ENCODE data around the gene ZPBP2.

The ZPBP2 gene

DNA sequence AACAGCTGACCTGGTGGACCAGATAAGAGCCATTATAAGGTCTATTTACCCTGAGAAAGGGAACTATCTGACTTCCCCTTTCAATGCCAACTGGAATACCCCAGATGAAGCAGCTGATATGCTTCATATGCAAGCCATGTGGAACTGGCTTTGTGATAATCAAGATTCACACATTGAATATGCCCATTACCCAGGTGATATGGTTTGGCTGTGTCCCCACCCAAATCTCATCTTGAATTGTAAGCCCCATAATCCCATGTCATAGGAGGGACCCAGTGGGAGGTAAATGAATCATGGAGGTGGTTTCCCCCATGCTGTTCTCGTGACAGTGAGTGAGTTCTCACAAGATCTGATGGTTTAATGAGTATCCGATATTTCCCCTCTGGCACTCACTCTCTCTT lies 46.0 kb upstream of the ZPBP2 start:
- ATAC-seq: no peak
- TF ChIP-seq ZNF8 (CRISPR knock-in tag; IDR thresholded peaks at IDR 0.05): no peak
- TF ChIP-seq ESRRG (CRISPR knock-in tag; IDR thresholded peaks at IDR 0.05): no peak
- TF ChIP-seq ARNTL (CRISPR knock-in tag; IDR thresholded peaks at IDR 0.05; ENCODE audit: borderline replicate concordance, low read depth): no peak
- TF ChIP-seq, protein P1, sequence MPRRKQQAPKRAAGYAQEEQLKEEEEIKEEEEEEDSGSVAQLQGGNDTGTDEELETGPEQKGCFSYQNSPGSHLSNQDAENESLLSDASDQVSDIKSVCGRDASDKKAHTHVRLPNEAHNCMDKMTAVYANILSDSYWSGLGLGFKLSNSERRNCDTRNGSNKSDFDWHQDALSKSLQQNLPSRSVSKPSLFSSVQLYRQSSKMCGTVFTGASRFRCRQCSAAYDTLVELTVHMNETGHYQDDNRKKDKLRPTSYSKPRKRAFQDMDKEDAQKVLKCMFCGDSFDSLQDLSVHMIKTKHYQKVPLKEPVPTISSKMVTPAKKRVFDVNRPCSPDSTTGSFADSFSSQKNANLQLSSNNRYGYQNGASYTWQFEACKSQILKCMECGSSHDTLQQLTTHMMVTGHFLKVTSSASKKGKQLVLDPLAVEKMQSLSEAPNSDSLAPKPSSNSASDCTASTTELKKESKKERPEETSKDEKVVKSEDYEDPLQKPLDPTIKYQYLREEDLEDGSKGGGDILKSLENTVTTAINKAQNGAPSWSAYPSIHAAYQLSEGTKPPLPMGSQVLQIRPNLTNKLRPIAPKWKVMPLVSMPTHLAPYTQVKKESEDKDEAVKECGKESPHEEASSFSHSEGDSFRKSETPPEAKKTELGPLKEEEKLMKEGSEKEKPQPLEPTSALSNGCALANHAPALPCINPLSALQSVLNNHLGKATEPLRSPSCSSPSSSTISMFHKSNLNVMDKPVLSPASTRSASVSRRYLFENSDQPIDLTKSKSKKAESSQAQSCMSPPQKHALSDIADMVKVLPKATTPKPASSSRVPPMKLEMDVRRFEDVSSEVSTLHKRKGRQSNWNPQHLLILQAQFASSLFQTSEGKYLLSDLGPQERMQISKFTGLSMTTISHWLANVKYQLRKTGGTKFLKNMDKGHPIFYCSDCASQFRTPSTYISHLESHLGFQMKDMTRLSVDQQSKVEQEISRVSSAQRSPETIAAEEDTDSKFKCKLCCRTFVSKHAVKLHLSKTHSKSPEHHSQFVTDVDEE (CRISPR knock-in tag; IDR thresholded peaks at IDR 0.05): no peak
- no peak for TF ChIP-seq TOX (CRISPR knock-in tag; IDR thresholded peaks at IDR 0.05; ENCODE audit: borderline replicate concordance)
- TF ChIP-seq ZNF565 (CRISPR knock-in tag; conservative IDR thresholded peaks at IDR 0.05; ENCODE audit: low read depth): no peak
- no peak for TF ChIP-seq CSDC2 (CRISPR knock-in tag; IDR thresholded peaks at IDR 0.05)
- TF ChIP-seq ISL1 (CRISPR knock-in tag; IDR thresholded peaks at IDR 0.05): no peak
- TF ChIP-seq ZFP30 (CRISPR knock-in tag; IDR thresholded peaks at IDR 0.05): no peak
- TF ChIP-seq, protein P2, sequence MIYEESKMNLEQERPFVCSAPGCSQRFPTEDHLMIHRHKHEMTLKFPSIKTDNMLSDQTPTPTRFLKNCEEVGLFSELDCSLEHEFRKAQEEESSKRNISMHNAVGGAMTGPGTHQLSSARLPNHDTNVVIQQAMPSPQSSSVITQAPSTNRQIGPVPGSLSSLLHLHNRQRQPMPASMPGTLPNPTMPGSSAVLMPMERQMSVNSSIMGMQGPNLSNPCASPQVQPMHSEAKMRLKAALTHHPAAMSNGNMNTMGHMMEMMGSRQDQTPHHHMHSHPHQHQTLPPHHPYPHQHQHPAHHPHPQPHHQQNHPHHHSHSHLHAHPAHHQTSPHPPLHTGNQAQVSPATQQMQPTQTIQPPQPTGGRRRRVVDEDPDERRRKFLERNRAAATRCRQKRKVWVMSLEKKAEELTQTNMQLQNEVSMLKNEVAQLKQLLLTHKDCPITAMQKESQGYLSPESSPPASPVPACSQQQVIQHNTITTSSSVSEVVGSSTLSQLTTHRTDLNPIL (CRISPR knock-in tag; IDR thresholded peaks at IDR 0.05; ENCODE audit: low read depth): no peak
- TF ChIP-seq, protein P3, sequence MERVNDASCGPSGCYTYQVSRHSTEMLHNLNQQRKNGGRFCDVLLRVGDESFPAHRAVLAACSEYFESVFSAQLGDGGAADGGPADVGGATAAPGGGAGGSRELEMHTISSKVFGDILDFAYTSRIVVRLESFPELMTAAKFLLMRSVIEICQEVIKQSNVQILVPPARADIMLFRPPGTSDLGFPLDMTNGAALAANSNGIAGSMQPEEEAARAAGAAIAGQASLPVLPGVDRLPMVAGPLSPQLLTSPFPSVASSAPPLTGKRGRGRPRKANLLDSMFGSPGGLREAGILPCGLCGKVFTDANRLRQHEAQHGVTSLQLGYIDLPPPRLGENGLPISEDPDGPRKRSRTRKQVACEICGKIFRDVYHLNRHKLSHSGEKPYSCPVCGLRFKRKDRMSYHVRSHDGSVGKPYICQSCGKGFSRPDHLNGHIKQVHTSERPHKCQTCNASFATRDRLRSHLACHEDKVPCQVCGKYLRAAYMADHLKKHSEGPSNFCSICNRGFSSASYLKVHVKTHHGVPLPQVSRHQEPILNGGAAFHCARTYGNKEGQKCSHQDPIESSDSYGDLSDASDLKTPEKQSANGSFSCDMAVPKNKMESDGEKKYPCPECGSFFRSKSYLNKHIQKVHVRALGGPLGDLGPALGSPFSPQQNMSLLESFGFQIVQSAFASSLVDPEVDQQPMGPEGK (CRISPR knock-in tag; IDR thresholded peaks at IDR 0.05; ENCODE audit: borderline replicate concordance): no peak
- TF ChIP-seq ZC3H10 (CRISPR knock-in tag; IDR thresholded peaks at IDR 0.05): no peak
- no peak for TF ChIP-seq PPARA (CRISPR knock-in tag; IDR thresholded peaks at IDR 0.05; ENCODE audit: borderline replicate concordance)
- no peak for TF ChIP-seq RARB (CRISPR knock-in tag; IDR thresholded peaks at IDR 0.05)
- no peak for TF ChIP-seq ZNF70 (CRISPR knock-in tag; IDR thresholded peaks at IDR 0.05)
- no peak for TF ChIP-seq SNAI2 (CRISPR knock-in tag; IDR thresholded peaks at IDR 0.05)

DNA sequence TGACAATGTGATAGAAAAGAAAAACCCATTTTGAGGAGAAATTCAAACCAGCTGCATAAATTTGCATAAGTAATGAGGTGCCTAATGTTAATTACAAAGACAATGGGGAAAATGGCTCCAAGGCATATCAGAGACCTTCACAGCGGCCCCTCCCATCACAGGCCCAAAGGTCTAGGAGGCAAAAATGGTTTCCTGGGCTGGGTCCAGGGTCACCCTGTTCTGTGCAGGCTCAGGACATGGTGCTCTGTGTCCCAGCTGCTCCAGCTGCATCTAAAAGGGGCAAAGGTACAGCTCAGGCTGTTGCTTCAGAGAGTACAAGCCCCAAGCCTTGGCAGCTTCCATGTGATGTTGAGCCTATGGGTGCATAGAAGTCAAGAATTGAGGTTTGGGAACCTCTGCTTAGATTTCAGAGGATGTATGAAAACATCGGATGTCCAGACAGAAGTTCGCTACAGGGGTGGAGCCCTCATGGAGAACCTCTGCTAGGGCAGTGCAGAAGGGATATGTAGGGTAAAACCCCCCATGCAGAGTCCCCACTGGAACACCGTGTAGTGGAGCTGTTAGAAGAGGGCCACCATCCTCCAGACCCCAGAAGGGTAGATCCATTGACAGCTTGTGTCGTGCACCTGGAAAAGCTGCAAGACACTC lies 44.5 kb upstream of the ZPBP2 start:
- no peak for ATAC-seq
- TF ChIP-seq ESRRG (CRISPR knock-in tag; IDR thresholded peaks at IDR 0.05) (no peak), GLIS3 (CRISPR knock-in tag; IDR thresholded peaks at IDR 0.05) (no peak), ZNF565 (CRISPR knock-in tag; conservative IDR thresholded peaks at IDR 0.05; ENCODE audit: low read depth) (no peak), ARNTL (CRISPR knock-in tag; IDR thresholded peaks at IDR 0.05; ENCODE audit: borderline replicate concordance, low read depth) (no peak)

DNA sequence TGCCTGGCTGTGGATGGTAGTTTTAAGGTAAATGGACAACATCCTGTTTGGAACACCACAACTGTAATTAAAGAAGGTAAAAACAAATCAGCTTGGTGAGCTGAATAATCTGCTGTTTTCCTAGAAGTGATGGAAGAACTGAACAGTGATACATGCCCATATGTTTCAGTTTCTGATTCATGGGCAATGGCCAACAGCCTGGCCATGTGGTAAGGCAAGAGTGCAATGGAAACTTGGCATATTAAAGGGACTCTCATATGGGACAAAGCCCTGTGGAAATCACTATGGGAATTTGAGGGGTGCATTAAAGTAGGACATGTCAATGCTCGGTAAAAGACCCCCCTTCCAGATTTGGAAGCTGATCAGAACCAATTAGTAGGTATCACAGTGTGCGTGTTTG lies 41.7 kb upstream of the ZPBP2 start:
- TF ChIP-seq ZC3H10 (CRISPR knock-in tag; IDR thresholded peaks at IDR 0.05) (no peak), CSDC2 (CRISPR knock-in tag; IDR thresholded peaks at IDR 0.05) (no peak), ZFP3 (CRISPR knock-in tag; IDR thresholded peaks at IDR 0.05) (no peak), SNAI2 (CRISPR knock-in tag; IDR thresholded peaks at IDR 0.05) (no peak), ARNTL (CRISPR knock-in tag; IDR thresholded peaks at IDR 0.05; ENCODE audit: borderline replicate concordance, low read depth) (no peak), ISL1 (CRISPR knock-in tag; IDR thresholded peaks at IDR 0.05) (no peak), GLIS3 (CRISPR knock-in tag; IDR thresholded peaks at IDR 0.05) (no peak)
- TF ChIP-seq, protein P4, sequence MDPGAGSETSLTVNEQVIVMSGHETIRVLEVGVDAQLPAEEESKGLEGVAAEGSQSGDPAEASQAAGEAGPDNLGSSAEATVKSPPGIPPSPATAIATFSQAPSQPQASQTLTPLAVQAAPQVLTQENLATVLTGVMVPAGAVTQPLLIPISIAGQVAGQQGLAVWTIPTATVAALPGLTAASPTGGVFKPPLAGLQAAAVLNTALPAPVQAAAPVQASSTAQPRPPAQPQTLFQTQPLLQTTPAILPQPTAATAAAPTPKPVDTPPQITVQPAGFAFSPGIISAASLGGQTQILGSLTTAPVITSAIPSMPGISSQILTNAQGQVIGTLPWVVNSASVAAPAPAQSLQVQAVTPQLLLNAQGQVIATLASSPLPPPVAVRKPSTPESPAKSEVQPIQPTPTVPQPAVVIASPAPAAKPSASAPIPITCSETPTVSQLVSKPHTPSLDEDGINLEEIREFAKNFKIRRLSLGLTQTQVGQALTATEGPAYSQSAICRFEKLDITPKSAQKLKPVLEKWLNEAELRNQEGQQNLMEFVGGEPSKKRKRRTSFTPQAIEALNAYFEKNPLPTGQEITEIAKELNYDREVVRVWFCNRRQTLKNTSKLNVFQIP (CRISPR knock-in tag; IDR thresholded peaks at IDR 0.05; ENCODE audit: borderline replicate concordance, low read depth): no peak
- ATAC-seq: no peak

DNA sequence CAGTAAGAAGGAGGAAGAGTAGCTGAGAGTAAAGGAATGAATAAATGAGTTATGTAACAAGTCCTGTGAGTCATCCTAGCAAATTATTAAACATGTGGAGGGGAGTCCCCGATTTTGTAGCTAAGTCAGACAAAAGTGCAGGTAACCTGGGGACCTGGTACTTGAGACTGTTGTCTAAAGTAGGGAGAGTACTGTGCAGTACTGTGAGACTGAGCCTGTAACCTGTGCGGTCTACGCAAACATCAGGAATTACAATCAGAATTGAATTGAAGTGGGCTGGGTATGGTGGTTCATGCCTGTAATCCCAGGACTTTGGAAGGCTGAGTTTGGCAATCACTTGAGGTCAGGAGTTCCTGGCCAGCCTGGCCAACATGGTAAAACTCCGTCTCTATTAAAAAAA lies 39.6 kb upstream of the ZPBP2 start:
- TF ChIP-seq, protein P3 (CRISPR knock-in tag; IDR thresholded peaks at IDR 0.05; ENCODE audit: borderline replicate concordance): no peak
- TF ChIP-seq, protein P2 (CRISPR knock-in tag; IDR thresholded peaks at IDR 0.05; ENCODE audit: low read depth): no peak
- TF ChIP-seq RARB (CRISPR knock-in tag; IDR thresholded peaks at IDR 0.05): no peak
- no peak for TF ChIP-seq ZFP30 (CRISPR knock-in tag; IDR thresholded peaks at IDR 0.05)
- TF ChIP-seq, protein P5, sequence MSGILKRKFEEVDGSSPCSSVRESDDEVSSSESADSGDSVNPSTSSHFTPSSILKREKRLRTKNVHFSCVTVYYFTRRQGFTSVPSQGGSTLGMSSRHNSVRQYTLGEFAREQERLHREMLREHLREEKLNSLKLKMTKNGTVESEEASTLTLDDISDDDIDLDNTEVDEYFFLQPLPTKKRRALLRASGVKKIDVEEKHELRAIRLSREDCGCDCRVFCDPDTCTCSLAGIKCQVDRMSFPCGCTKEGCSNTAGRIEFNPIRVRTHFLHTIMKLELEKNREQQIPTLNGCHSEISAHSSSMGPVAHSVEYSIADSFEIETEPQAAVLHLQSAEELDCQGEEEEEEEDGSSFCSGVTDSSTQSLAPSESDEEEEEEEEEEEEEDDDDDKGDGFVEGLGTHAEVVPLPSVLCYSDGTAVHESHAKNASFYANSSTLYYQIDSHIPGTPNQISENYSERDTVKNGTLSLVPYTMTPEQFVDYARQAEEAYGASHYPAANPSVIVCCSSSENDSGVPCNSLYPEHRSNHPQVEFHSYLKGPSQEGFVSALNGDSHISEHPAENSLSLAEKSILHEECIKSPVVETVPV (CRISPR knock-in tag; IDR thresholded peaks at IDR 0.05): no peak
- no peak for TF ChIP-seq SNAI2 (CRISPR knock-in tag; IDR thresholded peaks at IDR 0.05)
- no peak for TF ChIP-seq ZFP3 (CRISPR knock-in tag; IDR thresholded peaks at IDR 0.05)
- no peak for TF ChIP-seq ARNTL (CRISPR knock-in tag; IDR thresholded peaks at IDR 0.05; ENCODE audit: borderline replicate concordance, low read depth)
- TF ChIP-seq TOX (CRISPR knock-in tag; IDR thresholded peaks at IDR 0.05; ENCODE audit: borderline replicate concordance): no peak
- ATAC-seq: no peak

Measured in SK-N-SH treated with all-trans-retinoic acid at 6 μM for 48 hours (cell line).